ENCODE measurements around the gene OTUD7B. TPM values are rescaled to one million over a fixed set of nuclear protein-coding genes. Genes with fewer than 3 reads are reported as not detected.

OTUD7B gene
- total and polyA plus RNA-seq, 9 of the 15 experiments (the other 6 are each of a cell fraction or from before 2014, with no cell fraction given) = 0.96 to 18.8 (median 7.4) TPM

DNA sequence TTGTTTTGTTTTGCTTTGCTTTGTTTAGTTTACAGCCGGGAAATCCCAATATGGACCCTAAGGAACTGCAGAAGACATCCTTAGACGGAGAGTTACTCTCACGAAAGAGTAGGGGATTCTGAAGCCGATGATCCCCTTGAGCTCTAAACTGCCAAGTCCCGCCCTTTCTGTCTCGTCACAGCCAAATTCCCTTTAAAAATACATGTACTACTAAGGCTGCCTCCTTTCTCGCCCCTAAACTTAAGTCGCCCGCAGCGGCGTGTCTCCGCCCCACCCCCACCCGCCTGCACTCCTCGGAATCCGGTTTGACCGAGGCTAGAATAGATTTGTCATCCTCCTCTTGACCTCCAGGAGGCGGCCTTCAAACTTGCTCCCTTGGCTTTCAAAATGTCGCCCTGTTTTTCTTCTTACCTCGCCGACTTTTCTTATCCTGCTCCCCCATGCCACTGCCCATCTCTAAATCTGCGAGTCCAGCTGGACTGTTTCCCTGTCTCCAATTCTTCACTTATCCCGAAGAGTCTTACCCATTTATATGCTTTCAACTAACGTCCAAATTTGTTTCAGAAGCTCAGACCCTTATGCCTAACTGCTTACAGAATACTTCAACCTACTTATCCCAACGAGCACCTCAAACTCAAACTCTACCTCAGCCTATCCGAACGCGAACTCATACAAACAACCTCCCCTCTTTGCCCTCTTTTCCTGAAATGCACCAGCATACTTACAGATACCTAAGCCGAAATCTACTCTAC lies 122.1 kb downstream of the OTUD7B start (continued):
- TF ChIP-seq LARP7 (IDR thresholded peaks at IDR 0.05) (peak; percentile 45; the same call in 1 of the 2 replicates), ESRRB (CRISPR knock-in tag; IDR thresholded peaks at IDR 0.05; ENCODE audit: borderline replicate concordance) (no peak), SRF (CRISPR knock-in tag; IDR thresholded peaks at IDR 0.05) (no peak; a peak in 2 of 4 replicates), CBFA2T3 (IDR thresholded peaks at IDR 0.05) (peak; percentile 53; the same call in 1 of the 2 replicates), ZFX (CRISPR knock-in tag; IDR thresholded peaks at IDR 0.05) (no peak), ELF2 (CRISPR knock-in tag; IDR thresholded peaks at IDR 0.05) (no peak), DDX20 (tag; IDR thresholded peaks at IDR 0.05; ENCODE audit: low read depth) (no peak), NEUROD1 (IDR thresholded peaks at IDR 0.05; ENCODE audit: borderline replicate concordance, low read depth, low read length, partially characterized antibody) (no peak), ZNF134 (CRISPR knock-in tag; conservative IDR thresholded peaks at IDR 0.05) (no peak), ZNF316 (IDR thresholded peaks at IDR 0.05) (peak; percentile 10), SMARCA4 (IDR thresholded peaks at IDR 0.05) (peak; percentile 50), PPARD (CRISPR knock-in tag; IDR thresholded peaks at IDR 0.05) (no peak), RBM34 (IDR thresholded peaks at IDR 0.05; ENCODE audit: borderline replicate concordance, insufficient read depth, low read length) (no peak), PTBP1 (IDR thresholded peaks at IDR 0.05; ENCODE audit: low read depth, low read length) (peak; percentile 88), PTRF (tag; IDR thresholded peaks at IDR 0.05) (no peak), HNRNPUL1 (IDR thresholded peaks at IDR 0.05; ENCODE audit: low read length) (no peak), ZNF778 (CRISPR knock-in tag; IDR thresholded peaks at IDR 0.05) (no peak)
- TF ChIP-seq, protein P1, sequence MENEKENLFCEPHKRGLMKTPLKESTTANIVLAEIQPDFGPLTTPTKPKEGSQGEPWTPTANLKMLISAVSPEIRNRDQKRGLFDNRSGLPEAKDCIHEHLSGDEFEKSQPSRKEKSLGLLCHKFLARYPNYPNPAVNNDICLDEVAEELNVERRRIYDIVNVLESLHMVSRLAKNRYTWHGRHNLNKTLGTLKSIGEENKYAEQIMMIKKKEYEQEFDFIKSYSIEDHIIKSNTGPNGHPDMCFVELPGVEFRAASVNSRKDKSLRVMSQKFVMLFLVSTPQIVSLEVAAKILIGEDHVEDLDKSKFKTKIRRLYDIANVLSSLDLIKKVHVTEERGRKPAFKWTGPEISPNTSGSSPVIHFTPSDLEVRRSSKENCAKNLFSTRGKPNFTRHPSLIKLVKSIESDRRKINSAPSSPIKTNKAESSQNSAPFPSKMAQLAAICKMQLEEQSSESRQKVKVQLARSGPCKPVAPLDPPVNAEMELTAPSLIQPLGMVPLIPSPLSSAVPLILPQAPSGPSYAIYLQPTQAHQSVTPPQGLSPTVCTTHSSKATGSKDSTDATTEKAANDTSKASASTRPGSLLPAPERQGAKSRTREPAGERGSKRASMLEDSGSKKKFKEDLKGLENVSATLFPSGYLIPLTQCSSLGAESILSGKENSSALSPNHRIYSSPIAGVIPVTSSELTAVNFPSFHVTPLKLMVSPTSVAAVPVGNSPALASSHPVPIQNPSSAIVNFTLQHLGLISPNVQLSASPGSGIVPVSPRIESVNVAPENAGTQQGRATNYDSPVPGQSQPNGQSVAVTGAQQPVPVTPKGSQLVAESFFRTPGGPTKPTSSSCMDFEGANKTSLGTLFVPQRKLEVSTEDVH (IDR thresholded peaks at IDR 0.05; ENCODE audit: low read depth, partially characterized antibody) = no peak
- TF ChIP-seq, protein P2, sequence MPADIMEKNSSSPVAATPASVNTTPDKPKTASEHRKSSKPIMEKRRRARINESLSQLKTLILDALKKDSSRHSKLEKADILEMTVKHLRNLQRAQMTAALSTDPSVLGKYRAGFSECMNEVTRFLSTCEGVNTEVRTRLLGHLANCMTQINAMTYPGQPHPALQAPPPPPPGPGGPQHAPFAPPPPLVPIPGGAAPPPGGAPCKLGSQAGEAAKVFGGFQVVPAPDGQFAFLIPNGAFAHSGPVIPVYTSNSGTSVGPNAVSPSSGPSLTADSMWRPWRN (IDR thresholded peaks at IDR 0.05; ENCODE audit: low read depth) = no peak
- TF ChIP-seq, protein P3, sequence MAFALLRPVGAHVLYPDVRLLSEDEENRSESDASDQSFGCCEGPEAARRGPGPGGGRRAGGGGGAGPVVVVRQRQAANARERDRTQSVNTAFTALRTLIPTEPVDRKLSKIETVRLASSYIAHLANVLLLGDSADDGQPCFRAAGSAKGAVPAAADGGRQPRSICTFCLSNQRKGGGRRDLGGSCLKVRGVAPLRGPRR (CRISPR knock-in tag; IDR thresholded peaks at IDR 0.05) = no peak
- TF ChIP-seq, protein P4, sequence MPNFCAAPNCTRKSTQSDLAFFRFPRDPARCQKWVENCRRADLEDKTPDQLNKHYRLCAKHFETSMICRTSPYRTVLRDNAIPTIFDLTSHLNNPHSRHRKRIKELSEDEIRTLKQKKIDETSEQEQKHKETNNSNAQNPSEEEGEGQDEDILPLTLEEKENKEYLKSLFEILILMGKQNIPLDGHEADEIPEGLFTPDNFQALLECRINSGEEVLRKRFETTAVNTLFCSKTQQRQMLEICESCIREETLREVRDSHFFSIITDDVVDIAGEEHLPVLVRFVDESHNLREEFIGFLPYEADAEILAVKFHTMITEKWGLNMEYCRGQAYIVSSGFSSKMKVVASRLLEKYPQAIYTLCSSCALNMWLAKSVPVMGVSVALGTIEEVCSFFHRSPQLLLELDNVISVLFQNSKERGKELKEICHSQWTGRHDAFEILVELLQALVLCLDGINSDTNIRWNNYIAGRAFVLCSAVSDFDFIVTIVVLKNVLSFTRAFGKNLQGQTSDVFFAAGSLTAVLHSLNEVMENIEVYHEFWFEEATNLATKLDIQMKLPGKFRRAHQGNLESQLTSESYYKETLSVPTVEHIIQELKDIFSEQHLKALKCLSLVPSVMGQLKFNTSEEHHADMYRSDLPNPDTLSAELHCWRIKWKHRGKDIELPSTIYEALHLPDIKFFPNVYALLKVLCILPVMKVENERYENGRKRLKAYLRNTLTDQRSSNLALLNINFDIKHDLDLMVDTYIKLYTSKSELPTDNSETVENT (CRISPR knock-in tag; IDR thresholded peaks at IDR 0.05) = no peak
- TF ChIP-seq, protein P5, sequence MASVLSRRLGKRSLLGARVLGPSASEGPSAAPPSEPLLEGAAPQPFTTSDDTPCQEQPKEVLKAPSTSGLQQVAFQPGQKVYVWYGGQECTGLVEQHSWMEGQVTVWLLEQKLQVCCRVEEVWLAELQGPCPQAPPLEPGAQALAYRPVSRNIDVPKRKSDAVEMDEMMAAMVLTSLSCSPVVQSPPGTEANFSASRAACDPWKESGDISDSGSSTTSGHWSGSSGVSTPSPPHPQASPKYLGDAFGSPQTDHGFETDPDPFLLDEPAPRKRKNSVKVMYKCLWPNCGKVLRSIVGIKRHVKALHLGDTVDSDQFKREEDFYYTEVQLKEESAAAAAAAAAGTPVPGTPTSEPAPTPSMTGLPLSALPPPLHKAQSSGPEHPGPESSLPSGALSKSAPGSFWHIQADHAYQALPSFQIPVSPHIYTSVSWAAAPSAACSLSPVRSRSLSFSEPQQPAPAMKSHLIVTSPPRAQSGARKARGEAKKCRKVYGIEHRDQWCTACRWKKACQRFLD (CRISPR knock-in tag; IDR thresholded peaks at IDR 0.05) = 0 out of 2 replicates have a peak, but pooled peaks have one; percentile 27

Measured in K562 (cell line).